Suprapubic skin (tissue), 4 donors: Measurements from ENCODE around the gene BDP1. TPM values are rescaled to one million over a fixed set of nuclear protein-coding genes. Genes with fewer than 3 reads are reported as not detected.
"Not testable (repeated sequence)": the region's sequence is repeated elsewhere in the genome, so short reads cannot be mapped to it uniquely, and the experiment has no call there.

ENCODE experiments used
- DNase-seq, 2 donors: peaks; one replicate each; pipeline ENCODE4 v3.0.0-alpha.2; 2019; ENCODE audit warnings: low spot score in 2 of 2
- H3K27ac ChIP-seq: fragments of 200-600 bp; sonication (generic); one replicate; pipeline ENCODE4 v1.5.1; 2019
- H3K27me3 ChIP-seq: fragments of 200-600 bp; sonication (generic); one replicate; pipeline ENCODE4 v1.5.1; 2019
- H3K36me3 ChIP-seq: fragments of 200-600 bp; sonication (generic); one replicate; pipeline ENCODE4 v1.5.1; 2019
- H3K4me1 ChIP-seq: fragments of 200-600 bp; sonication (generic); one replicate; pipeline ENCODE4 v1.5.1; 2019
- H3K4me3 ChIP-seq: fragments of 200-600 bp; sonication (generic); one replicate; pipeline ENCODE4 v1.5.1; 2019; ENCODE audit warnings: mild to moderate bottlenecking
- H3K9me3 ChIP-seq: fragments of 200-600 bp; sonication (generic); one replicate; pipeline ENCODE4 v1.5.1; 2019
- CTCF ChIP-seq, 2 donors: fragments of 200-600 bp in 1 of 2; fragments of 450-650 bp in 1 of 2; sonication (generic) in 1 of 2; IDR thresholded peaks; one replicate each; pipeline ENCODE4 v1.5.1; 2016 to 2019; ENCODE audit warnings: antibody characterized with exemption in 2 of 2, mild to moderate bottlenecking in 1 of 2, moderate library complexity in 1 of 2
- EP300 ChIP-seq: sonication (generic); formaldehyde crosslinking; IDR thresholded peaks from one replicate; pipeline ENCODE4 v1.6.1; 2017; ENCODE audit warnings: antibody characterized with exemption
- POLR2A ChIP-seq, 2 donors: fragments of 450-650 bp; IDR thresholded peaks; one replicate each; pipeline ENCODE4 v1.6.1; 2017; ENCODE audit warnings: antibody characterized with exemption in 2 of 2, mild to moderate bottlenecking in 2 of 2, moderate library complexity in 2 of 2
- POLR2AphosphoS5 ChIP-seq, 3 donors: sonication (generic); formaldehyde crosslinking; IDR thresholded peaks; one replicate each; pipeline ENCODE4 v1.6.1; 2017; ENCODE audit warnings: antibody characterized with exemption in 3 of 3
- WGBS: methylation state at CpG from one replicate; pipeline ENCODE4 v1.1.5; 2018; 5-methylcytosine and 5-hydroxymethylcytosine counted together
- total RNA-seq, 4 donors: library from RNA; depleted of rRNA; stranded (reverse); fragments of >200 nt; gene quantifications; one replicate each; pipeline ENCODE4 v1.1.0, GENCODE V29; 2016

BDP1 gene
- total RNA-seq, 4 donors from 2014 or later: 19.3 to 48.4 (median 30.5) TPM

GRCh38 chr5:71503536-71503935 lies 48.1 kb downstream of the BDP1 start:
- H3K27ac ChIP-seq: no peak overlapping the region
- peaks cover 94% of the 10 kb centered on the region for H3K36me3 ChIP-seq
- no peaks in the 10 kb centered on the region for H3K9me3 ChIP-seq
- no peak for TF ChIP-seq EP300
- TF ChIP-seq POLR2AphosphoS5 (IDR thresholded peaks at IDR 0.05): no peak
- TF ChIP-seq POLR2A (IDR thresholded peaks at IDR 0.05): no peak
- H3K4me1 ChIP-seq: no peaks in the 10 kb centered on the region
- H3K27me3 ChIP-seq: no peaks in the 10 kb centered on the region
- no peak for DNase-seq
- no peak overlapping the region for H3K4me3 ChIP-seq
- WGBS: 100% methylated on average over 2 of the region's 2 CpGs

- TF ChIP-seq POLR2AphosphoS5 (IDR thresholded peaks at IDR 0.05) (no peak), EP300 (no peak), POLR2A (IDR thresholded peaks at IDR 0.05) (no peak), CTCF (IDR thresholded peaks at IDR 0.05) (no peak)
- H3K27ac ChIP-seq: no peak overlapping the region
- H3K4me1 ChIP-seq: no peaks in the 10 kb centered on the region
- H3K27me3 ChIP-seq: no peaks in the 10 kb centered on the region
- DNase-seq: no peak
- 81% methylated on average over 1 of the region's 1 CpG for WGBS
- H3K4me3 ChIP-seq: no peak overlapping the region
- peaks cover 77% of the 10 kb centered on the region for H3K36me3 ChIP-seq
- no peaks in the 10 kb centered on the region for H3K9me3 ChIP-seq
Measured at GRCh38 chr5:71522151-71522550, 66.7 kb downstream of the BDP1 start.

GRCh38 chr5:71525611-71526010 lies 70.2 kb downstream of the BDP1 start:
- WGBS: no CpG with 5 or more reads among the region's 26 CpGs

DNA sequence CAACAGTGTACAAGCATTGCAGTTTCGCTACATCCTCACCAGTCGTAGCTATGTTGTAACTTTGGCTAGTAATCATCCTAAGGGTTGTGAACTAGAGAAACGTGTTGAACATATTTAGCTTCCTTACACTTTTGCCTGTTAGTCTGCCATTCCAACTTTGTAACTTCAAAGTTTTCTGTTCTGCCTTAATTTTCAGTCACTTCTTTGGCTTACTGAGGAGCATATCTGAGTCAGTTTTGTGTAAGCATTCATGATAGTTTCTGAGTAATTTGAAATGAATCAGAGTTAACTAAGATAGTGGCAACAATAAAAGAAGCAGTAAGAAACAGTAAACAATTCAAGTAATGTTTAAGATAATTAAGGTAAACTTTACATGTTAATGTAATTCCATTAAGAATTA lies 72.8 kb downstream of the BDP1 start:
- Histone ChIP-seq H3K4me3 (no peak overlapping the region), H3K27me3 (no peaks in the 10 kb centered on the region), H3K9me3 (no peaks in the 10 kb centered on the region), H3K27ac (no peak overlapping the region), H3K36me3 (peaks cover 39% of the 10 kb centered on the region), H3K4me1 (no peaks in the 10 kb centered on the region)
- TF ChIP-seq CTCF (IDR thresholded peaks at IDR 0.05) (no peak), POLR2AphosphoS5 (IDR thresholded peaks at IDR 0.05) (no peak), POLR2A (IDR thresholded peaks at IDR 0.05) (no peak), EP300 (no peak)
- 82% methylated on average over 3 of the region's 3 CpGs for WGBS
- DNase-seq: no peak

More at GRCh38 chr5:71525611-71526010, 70.2 kb downstream of the BDP1 start:
- H3K27me3 ChIP-seq, H3K4me1 ChIP-seq, H3K27ac ChIP-seq, H3K4me3 ChIP-seq, DNase-seq, H3K9me3 ChIP-seq: not testable (repeated sequence)
- peaks cover 57% of the 10 kb centered on the region for H3K36me3 ChIP-seq

DNA sequence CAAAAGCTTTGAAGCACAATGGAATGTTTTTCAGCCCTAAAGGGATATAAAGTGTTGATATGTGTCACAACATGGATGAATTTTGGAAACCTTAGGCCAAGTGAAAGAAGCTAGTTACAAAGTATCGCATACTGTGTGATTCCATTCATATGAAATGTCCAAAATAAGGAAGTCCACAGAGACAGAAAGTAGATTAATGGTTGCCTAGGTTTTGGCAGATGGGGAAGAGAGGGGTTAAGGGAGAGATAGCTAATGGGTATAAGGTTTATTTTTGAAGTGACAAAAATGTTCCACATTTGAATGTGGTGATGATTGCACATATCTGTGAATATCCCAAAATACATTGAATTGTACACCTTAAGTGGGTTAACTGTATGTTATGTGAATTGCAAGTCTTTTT lies 74.2 kb downstream of the BDP1 start:
- Histone ChIP-seq H3K9me3 (no peaks in the 10 kb centered on the region), H3K27me3 (no peaks in the 10 kb centered on the region), H3K36me3 (peaks cover 31% of the 10 kb centered on the region), H3K4me3 (no peak overlapping the region), H3K27ac (no peak overlapping the region), H3K4me1 (no peaks in the 10 kb centered on the region)
- DNase-seq: no peak
- WGBS: 91% methylated on average over 1 of the region's 1 CpG
- no peak for TF ChIP-seq POLR2A (IDR thresholded peaks at IDR 0.05)
- TF ChIP-seq EP300: no peak
- no peak for TF ChIP-seq POLR2AphosphoS5 (IDR thresholded peaks at IDR 0.05)
- TF ChIP-seq CTCF (IDR thresholded peaks at IDR 0.05): no peak

- TF ChIP-seq POLR2A (IDR thresholded peaks at IDR 0.05) (no peak), CTCF (IDR thresholded peaks at IDR 0.05) (no peak), EP300 (no peak), POLR2AphosphoS5 (IDR thresholded peaks at IDR 0.05) (no peak)
- Histone ChIP-seq H3K9me3 (no peaks in the 10 kb centered on the region), H3K4me1 (no peaks in the 10 kb centered on the region), H3K27me3 (no peaks in the 10 kb centered on the region), H3K27ac (no peak overlapping the region), H3K36me3 (peaks cover 35% of the 10 kb centered on the region), H3K4me3 (no peak overlapping the region)
- 79% methylated on average over 3 of the region's 3 CpGs for WGBS
- no peak for DNase-seq
Measured at GRCh38 chr5:71533142-71533541, 77.7 kb downstream of the BDP1 start.
